Neural crest cell (in vitro differentiated cells): Measurements from ENCODE around the gene GLIPR2. TPM values are rescaled to one million over a fixed set of nuclear protein-coding genes. Genes with fewer than 3 reads are reported as not detected.
A peak's percentile ranks its signal among the peaks of the same experiment; 100 is the strongest.

Experiments used
- DNase-seq: peaks from one replicate; pipeline ENCODE4 v3.0.0; 2021; ENCODE audit warnings: low read depth, mixed read lengths, low spot score
- H3K27ac Mint-ChIP-seq: one replicate; pipeline ENCODE4 v1.8.0; 2021; ENCODE audit warnings: mild to moderate bottlenecking, mixed read lengths; ENCODE audit not compliant: unreplicated experiment
- H3K27me3 Mint-ChIP-seq: 2 replicates; pipeline ENCODE4 v1.8.0; 2021; ENCODE audit warnings: low read depth, mild to moderate bottlenecking, mixed read lengths
- H3K36me3 Mint-ChIP-seq: 2 replicates; pipeline ENCODE4 v1.8.0; 2021; ENCODE audit warnings: low read depth, mild to moderate bottlenecking, mixed read lengths
- H3K4me1 Mint-ChIP-seq: 2 replicates; pipeline ENCODE4 v1.8.0; 2021; ENCODE audit warnings: mixed read lengths
- H3K4me3 Mint-ChIP-seq: one replicate; pipeline ENCODE4 v1.8.0; 2021; ENCODE audit warnings: mild to moderate bottlenecking, mixed read lengths
- H3K9me3 Mint-ChIP-seq: 2 replicates; pipeline ENCODE4 v1.8.0; 2021; ENCODE audit warnings: mixed read lengths
- CTCF ChIP-seq: fragments of 200-600 bp; sonication (generic); conservative IDR thresholded peaks from 2 replicates; pipeline ENCODE4 v1.5.0; 2021; ENCODE audit warnings: antibody characterized with exemption, mild to moderate bottlenecking
- total RNA-seq: library from RNA; stranded (reverse); gene quantifications from 2 replicates; pipeline ENCODE4 v1.2.1, GENCODE V29; 2021

Gene GLIPR2
- total RNA-seq, 1 donor from 2014 or later, result 24.2 TPM

- Mint-ChIP-seq H3K36me3 (peaks cover 15% of the 10 kb centered on the region), H3K4me1 (peaks cover 15% of the 10 kb centered on the region), H3K27ac (no peak overlapping the region), H3K9me3 (peaks cover 9% of the 10 kb centered on the region), H3K4me3 (peak overlapping the region; percentile 23), H3K27me3 (peaks cover 18% of the 10 kb centered on the region)
- no peak for DNase-seq
- TF ChIP-seq CTCF, result no peak
Observed at GRCh38 chr9:36141761-36142160, 5.2 kb downstream of the GLIPR2 start.

GRCh38 chr9:36142510-36143244, 6.1 kb downstream of the GLIPR2 start:
- Mint-ChIP-seq H3K9me3 (peaks cover 9% of the 10 kb centered on the region), H3K4me1 (peaks cover 7% of the 10 kb centered on the region), H3K27ac (no peak overlapping the region), H3K27me3 (peaks cover 10% of the 10 kb centered on the region), H3K36me3 (peaks cover 15% of the 10 kb centered on the region), H3K4me3 (no peak overlapping the region)
- no peak for TF ChIP-seq CTCF
- DNase-seq, result no peak

- H3K36me3 Mint-ChIP-seq, result peaks cover 15% of the 10 kb centered on the region
Observed at GRCh38 chr9:36143245-36143641, 6.7 kb downstream of the GLIPR2 start.

GRCh38 chr9:36144309-36145232, 8.0 kb downstream of the GLIPR2 start:
- Mint-ChIP-seq H3K27ac (peak overlapping the region; percentile 51), H3K27me3 (no peaks in the 10 kb centered on the region), H3K4me1 (peaks cover 4% of the 10 kb centered on the region), H3K9me3 (peaks cover 9% of the 10 kb centered on the region), H3K4me3 (no peak overlapping the region), H3K36me3 (peaks cover 15% of the 10 kb centered on the region)
- no peak for TF ChIP-seq CTCF
- DNase-seq, result no peak

More at GRCh38 chr9:36143245-36143641, 6.7 kb downstream of the GLIPR2 start:
- H3K9me3 Mint-ChIP-seq, result peaks cover 9% of the 10 kb centered on the region
- H3K27ac Mint-ChIP-seq, result no peak overlapping the region
- no peak for DNase-seq
- H3K4me3 Mint-ChIP-seq, result no peak overlapping the region
- H3K4me1 Mint-ChIP-seq, result peaks cover 4% of the 10 kb centered on the region
- no peak for TF ChIP-seq CTCF
- peaks cover 6% of the 10 kb centered on the region for H3K27me3 Mint-ChIP-seq

GRCh38 chr9:36145970-36146369, 9.4 kb downstream of the GLIPR2 start:
- Mint-ChIP-seq H3K36me3 (peaks cover 15% of the 10 kb centered on the region), H3K4me3 (no peak overlapping the region), H3K9me3 (peaks cover 9% of the 10 kb centered on the region), H3K4me1 (peaks cover 4% of the 10 kb centered on the region), H3K27me3 (no peaks in the 10 kb centered on the region), H3K27ac (no peak overlapping the region)
- no peak for TF ChIP-seq CTCF
- DNase-seq, result no peak
